GM21619 (cell line): Measurements from ENCODE around the gene CTDP1.
A peak's percentile ranks its signal among the peaks of the same experiment; 100 is the strongest.

ENCODE experiments used
- ATAC-seq: cut with Tn5 transposase; IDR thresholded peaks from one replicate; pipeline ENCODE4 v1.9.1; 2021; ENCODE audit not compliant: unreplicated experiment

The CTDP1 gene, protein sequence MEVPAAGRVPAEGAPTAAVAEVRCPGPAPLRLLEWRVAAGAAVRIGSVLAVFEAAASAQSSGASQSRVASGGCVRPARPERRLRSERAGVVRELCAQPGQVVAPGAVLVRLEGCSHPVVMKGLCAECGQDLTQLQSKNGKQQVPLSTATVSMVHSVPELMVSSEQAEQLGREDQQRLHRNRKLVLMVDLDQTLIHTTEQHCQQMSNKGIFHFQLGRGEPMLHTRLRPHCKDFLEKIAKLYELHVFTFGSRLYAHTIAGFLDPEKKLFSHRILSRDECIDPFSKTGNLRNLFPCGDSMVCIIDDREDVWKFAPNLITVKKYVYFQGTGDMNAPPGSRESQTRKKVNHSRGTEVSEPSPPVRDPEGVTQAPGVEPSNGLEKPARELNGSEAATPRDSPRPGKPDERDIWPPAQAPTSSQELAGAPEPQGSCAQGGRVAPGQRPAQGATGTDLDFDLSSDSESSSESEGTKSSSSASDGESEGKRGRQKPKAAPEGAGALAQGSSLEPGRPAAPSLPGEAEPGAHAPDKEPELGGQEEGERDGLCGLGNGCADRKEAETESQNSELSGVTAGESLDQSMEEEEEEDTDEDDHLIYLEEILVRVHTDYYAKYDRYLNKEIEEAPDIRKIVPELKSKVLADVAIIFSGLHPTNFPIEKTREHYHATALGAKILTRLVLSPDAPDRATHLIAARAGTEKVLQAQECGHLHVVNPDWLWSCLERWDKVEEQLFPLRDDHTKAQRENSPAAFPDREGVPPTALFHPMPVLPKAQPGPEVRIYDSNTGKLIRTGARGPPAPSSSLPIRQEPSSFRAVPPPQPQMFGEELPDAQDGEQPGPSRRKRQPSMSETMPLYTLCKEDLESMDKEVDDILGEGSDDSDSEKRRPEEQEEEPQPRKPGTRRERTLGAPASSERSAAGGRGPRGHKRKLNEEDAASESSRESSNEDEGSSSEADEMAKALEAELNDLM

DNA sequence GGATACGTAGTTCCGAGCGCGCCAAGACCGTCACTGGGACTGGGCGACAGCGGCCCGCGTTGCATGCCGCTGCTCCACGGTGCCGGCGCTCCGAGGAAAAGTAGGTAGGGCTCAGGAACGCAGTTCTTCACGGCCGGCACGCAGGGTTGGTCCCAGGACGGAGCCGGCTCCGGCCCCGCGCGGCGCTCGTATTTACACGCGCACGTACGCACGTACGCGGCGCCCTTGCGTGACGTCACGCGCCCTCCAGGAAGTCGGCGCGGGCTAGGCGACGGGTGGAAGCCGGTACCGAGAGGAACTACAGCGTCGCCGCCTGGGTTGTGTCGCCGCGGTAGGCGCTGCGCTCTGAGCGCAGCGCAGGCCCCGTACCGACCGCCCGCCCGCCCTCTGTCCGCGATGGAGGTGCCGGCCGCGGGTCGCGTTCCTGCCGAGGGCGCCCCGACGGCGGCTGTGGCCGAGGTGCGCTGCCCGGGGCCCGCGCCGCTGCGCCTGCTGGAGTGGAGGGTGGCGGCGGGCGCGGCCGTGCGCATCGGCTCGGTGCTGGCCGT is at the start of gene CTDP1:
TSS of gene CTDP1 (plus strand) at position 252 of the 548 bp plus-strand sequence. CDS start at position 397, 145 bp downstream.
- peak; percentile 64 for ATAC-seq

GRCh38 chr18:79630281-79631095 is 49.1 kb upstream of the CTDP1 start:
- ATAC-seq = no peak

DNA sequence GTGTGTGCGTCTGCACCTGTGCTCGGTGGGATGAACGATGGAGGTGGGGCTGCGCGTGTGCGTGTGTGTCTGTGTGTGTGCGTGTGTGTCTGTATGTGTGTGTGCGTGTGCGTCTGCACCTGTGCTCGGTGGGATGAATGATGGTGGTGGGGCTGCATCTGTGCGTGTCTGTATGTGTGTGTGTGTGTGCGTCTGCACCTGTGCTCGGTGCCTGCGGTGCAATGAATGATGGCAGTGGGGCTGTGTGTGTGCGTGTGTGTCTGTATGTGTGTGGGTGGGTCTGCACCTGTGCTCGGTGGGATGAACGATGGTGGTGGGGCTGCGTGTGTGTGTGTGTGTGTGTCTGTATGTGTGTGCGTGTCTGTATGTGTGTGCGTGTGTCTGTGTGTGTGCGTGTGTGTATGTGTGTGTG is 48.5 kb upstream of the CTDP1 start:
- ATAC-seq = no peak

DNA sequence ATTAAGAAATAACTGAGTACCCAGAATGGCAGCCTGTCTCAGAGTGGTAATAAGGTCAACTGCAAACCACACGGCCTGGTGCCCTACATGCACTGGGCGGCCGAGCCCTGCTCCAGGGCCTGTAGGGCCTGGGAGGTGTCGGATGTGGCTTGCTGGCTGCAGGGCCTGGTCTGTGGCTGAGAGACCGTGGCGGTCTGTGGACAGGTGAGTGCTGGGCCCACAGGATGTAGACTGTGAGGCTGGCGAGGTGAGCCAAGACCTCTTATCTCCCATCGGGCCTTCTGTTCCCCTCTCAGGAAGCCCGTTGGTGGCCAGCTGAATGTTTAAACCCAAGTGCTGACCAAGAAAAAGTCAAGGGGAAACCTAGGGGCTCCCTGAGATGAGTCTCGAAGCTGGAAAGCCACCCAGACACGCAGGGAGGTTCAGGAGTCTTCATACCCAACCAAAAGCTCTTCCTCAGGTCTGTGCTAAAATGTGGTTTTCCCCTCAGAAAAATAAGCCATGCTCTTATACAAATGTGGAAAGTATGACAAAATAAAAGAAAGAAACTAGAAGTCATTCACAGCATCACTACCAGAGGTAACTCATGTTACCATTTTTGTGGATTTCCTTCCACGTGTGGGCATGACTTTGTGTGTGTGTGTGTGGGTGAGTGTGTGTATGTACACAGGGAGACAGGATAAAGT is 47.7 kb upstream of the CTDP1 start:
- ATAC-seq = no peak

- no peak for ATAC-seq
Observed at GRCh38 chr18:79632765-79633164, 46.8 kb upstream of the CTDP1 start.

GRCh38 chr18:79634186-79634585 is 45.4 kb upstream of the CTDP1 start:
- ATAC-seq = no peak

- no peak for ATAC-seq
Observed at GRCh38 chr18:79634593-79635426, 44.8 kb upstream of the CTDP1 start.

DNA sequence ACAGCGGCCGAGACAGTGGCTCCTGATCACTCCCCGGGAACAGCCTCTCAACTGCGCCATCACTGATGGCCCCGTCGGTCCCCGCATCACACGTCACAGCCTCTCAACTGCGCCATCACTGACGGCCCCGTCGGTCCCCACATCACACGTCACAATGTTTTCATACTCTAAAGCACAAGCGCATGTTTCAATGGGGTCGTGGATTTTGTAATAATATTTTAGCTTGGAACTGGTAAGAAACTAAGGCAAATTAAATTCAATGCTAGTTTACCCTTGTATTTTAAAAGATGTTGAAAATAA is 44.2 kb upstream of the CTDP1 start:
- no peak for ATAC-seq

GRCh38 chr18:79637181-79637920 is 42.3 kb upstream of the CTDP1 start:
- ATAC-seq = no peak

- no peak for ATAC-seq
Observed at GRCh38 chr18:79637921-79638909, 41.4 kb upstream of the CTDP1 start.

DNA sequence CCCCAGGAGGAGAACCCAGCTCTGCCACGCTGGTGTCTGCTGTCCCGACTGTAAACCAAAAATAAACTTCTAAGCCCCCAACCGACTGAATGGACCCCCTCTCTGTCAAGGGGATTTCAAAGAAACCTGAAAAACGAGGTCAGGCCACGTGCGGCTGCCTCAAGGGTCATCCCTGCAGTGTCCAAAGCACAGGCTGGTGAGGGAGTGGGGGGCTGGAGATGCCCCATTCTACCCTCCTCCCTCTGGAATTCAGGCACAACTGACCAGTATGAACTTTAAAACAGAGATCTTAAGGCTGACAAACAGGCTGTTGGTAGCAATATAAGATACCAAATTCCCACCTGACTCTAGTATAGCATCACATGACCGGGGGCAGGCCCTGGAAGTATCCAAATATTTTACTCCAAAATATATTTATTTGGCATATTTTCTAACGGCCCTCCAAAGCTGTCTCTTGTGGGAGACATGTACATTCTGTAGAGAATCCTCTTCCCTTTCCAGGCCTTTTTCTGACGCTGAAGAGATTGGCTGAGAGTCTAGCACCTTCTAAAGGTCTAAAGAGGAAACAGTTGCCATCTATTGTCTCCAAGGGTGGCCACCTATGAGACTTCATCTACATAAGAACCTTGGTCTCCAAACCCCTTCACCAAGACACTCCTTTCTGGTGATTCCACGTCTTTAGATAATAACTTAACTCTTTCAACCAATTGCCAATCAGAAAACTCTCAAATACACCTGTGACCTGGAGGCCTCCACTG is 40.4 kb upstream of the CTDP1 start:
- no peak for ATAC-seq

DNA sequence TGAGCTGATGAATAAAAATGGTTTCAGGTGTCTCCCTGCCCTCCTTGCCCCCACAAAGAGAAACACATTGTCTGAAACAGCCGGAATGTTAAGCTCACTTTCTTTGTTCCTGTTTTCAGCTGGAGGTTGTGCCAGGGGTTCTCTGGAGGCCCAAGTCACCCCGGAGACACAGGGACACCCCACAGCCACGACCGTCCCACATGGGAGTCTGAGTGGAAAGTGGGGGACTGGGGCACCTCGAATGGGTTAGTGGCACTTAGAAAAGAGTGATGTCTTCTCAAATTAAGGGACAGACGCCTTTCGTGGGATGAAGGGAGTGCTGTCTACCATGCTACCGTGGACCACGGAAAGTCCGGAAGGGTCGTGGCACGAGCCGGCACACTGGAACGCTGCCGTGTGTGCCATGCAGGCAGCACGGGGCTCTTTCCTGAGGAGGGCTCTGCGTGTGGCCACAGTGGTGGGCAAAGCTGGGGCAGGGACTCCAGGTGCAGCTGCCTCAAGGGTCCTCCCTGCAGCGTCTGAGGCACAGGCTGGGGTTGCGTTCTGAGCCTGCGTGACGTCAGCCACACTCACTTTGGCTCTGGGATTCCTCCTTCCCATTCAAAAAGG is 39.4 kb upstream of the CTDP1 start:
- no peak for ATAC-seq

DNA sequence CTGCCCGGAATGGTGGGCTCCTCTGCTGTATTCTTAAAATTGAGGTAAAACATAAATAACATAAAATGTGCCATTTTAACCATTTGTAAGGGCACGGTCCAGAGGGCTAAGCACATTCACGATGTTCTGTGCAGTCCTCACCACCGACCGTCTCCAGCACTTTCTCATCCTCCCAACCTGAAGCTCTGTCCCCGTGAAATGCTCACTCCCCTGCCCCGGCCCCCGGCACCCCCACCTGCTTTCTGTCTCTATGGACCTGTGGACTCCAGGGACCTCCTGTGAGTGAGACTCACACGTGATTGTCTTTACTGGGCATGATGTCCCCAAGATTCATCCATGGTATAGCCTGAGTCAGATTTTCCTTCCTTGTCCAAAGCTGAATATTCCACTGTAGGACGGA is 38.7 kb upstream of the CTDP1 start:
- ATAC-seq = no peak

DNA sequence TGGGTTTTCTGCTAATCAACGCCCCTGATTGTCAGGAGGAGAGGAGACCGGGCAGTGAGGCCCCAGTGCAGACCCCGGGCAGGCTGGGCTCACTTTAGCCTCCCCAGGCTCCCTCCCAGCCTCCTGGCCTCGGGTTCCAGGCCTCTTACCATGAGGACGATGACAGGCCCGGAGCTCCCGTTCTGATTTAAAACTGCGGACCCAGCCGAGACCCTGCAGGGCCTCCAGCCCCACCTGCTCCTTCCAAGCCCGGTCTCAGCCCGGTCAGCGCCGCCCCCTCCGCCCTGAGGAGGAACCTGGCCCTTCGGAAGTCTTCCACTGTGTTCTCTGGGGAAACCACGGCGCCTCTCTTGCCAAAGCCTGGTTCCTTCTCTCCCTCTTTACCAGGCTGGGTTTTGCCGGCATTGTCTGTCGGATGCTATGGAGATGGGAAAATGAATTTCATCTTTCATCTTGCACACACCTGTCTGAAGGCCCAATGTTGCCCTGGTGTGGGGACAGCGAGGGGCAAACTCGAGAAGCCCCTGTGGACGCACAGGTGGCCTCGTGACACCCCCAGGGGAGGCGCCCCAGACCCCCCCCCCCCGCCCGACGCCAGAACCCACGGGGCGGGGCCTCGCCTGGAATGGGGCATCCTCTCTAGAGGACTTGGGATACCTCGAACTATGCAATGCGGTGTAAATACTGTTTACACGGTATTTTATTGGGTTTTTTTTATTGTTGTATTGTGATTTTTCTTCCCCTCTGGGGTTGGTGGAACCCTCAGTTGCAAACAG is 37.7 kb upstream of the CTDP1 start:
- ATAC-seq = no peak

- ATAC-seq = no peak
Observed at GRCh38 chr18:79642626-79643025, 37.0 kb upstream of the CTDP1 start.
